WTC11 (cell line): Measurements from ENCODE around the gene SIGMAR1.

Experiments
- ELF4 ChIP-seq: sonication (generic); formaldehyde crosslinking; IDR thresholded peaks from 2 replicates; pipeline ENCODE4 v1.8.1; 2022; ENCODE audit warnings: low read depth, mild to moderate bottlenecking, moderate library complexity, missing genetic modification reagents
- NFE2L1 ChIP-seq: sonication (generic); formaldehyde crosslinking; IDR thresholded peaks from 2 replicates; pipeline ENCODE4 v1.8.1; 2023; ENCODE audit warnings: missing genetic modification reagents
- RELA ChIP-seq: sonication (generic); formaldehyde crosslinking; IDR thresholded peaks from 2 replicates; pipeline ENCODE4 v1.8.1; 2022; ENCODE audit warnings: missing genetic modification reagents, mild to moderate bottlenecking, borderline replicate concordance
- SP1 ChIP-seq: sonication (generic); formaldehyde crosslinking; conservative IDR thresholded peaks from 2 replicates; pipeline ENCODE4 v1.8.1; 2022; ENCODE audit warnings: missing genetic modification reagents
- TF ChIP-seq, protein P1 (sequence below): fragments of 200-600 bp; IDR thresholded peaks from 2 replicates; pipeline ENCODE4 v1.8.0; 2022; ENCODE audit warnings: antibody characterized with exemption

- TF ChIP-seq, protein P1, sequence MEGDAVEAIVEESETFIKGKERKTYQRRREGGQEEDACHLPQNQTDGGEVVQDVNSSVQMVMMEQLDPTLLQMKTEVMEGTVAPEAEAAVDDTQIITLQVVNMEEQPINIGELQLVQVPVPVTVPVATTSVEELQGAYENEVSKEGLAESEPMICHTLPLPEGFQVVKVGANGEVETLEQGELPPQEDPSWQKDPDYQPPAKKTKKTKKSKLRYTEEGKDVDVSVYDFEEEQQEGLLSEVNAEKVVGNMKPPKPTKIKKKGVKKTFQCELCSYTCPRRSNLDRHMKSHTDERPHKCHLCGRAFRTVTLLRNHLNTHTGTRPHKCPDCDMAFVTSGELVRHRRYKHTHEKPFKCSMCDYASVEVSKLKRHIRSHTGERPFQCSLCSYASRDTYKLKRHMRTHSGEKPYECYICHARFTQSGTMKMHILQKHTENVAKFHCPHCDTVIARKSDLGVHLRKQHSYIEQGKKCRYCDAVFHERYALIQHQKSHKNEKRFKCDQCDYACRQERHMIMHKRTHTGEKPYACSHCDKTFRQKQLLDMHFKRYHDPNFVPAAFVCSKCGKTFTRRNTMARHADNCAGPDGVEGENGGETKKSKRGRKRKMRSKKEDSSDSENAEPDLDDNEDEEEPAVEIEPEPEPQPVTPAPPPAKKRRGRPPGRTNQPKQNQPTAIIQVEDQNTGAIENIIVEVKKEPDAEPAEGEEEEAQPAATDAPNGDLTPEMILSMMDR = no peak
- TF ChIP-seq RELA (CRISPR knock-in tag) (no peak), SP1 (CRISPR knock-in tag) (peak; percentile 96), NFE2L1 (CRISPR knock-in tag) (no peak), ELF4 (no peak)
Measured at GRCh38 chr9:34665381-34666250, 28.0 kb upstream of the SIGMAR1 start.
